Esophagus squamous epithelium (tissue), 5 donors: ENCODE results near the gene TCP11. TPM values are rescaled to one million over a fixed set of nuclear protein-coding genes. Genes with fewer than 3 reads are reported as not detected.

ENCODE experiments used
- DNase-seq: peaks from one replicate; lab custom pipeline; 2025; lab: John Stamatoyannopoulos, UW
- H3K27ac ChIP-seq, 4 donors: fragments of 200-600 bp; sonication (generic); one replicate each; pipeline ENCODE4 v1.5.1; 2016 to 2019; ENCODE audit warnings: mild to moderate bottlenecking in 1 of 4
- H3K27me3 ChIP-seq, 4 donors: fragments of 200-600 bp; sonication (generic); 1 replicate in 3 of 4; 2 replicates in 1 of 4; pipeline versions ENCODE4 v1.5.1 to v1.6.0; 2017 to 2021; ENCODE audit warnings: antibody characterized with exemption in 1 of 4
- H3K36me3 ChIP-seq, 3 donors: fragments of 200-600 bp; sonication (generic); one replicate each; pipeline ENCODE4 v1.5.1; 2016 to 2019
- H3K4me1 ChIP-seq, 3 donors: fragments of 200-600 bp; sonication (generic); one replicate each; pipeline ENCODE4 v1.5.1; 2017 to 2019
- H3K4me3 ChIP-seq, 4 donors: fragments of 200-600 bp; sonication (generic); 1 replicate in 3 of 4; 2 replicates in 1 of 4; pipeline ENCODE4 v1.5.1; 2016 to 2019; ENCODE audit warnings: mild to moderate bottlenecking in 2 of 4, moderate library complexity in 1 of 4
- H3K9me3 ChIP-seq, 3 donors: fragments of 200-600 bp; sonication (generic); one replicate each; pipeline ENCODE4 v1.5.1; 2016 to 2019
- CTCF ChIP-seq, 6 experiments: fragments of 450-650 bp in 4 of 6; fragments of 200-600 bp in 2 of 6; sonication (generic) in 2 of 6; IDR thresholded peaks; one replicate each; pipeline ENCODE4 v1.5.1; 2016 to 2019; ENCODE audit warnings: antibody characterized with exemption in 6 of 6, mild to moderate bottlenecking in 4 of 6, moderate library complexity in 4 of 6
- POLR2A ChIP-seq, 4 donors: fragments of 450-650 bp; IDR thresholded peaks; one replicate each; pipeline ENCODE4 v1.6.1; 2017; ENCODE audit warnings: antibody characterized with exemption in 4 of 4, mild to moderate bottlenecking in 4 of 4, moderate library complexity in 3 of 4
- WGBS, 2 donors: methylation state at CpG; one replicate each; pipeline ENCODE4 v1.1.5; 2018; 5-methylcytosine and 5-hydroxymethylcytosine counted together
- intact Hi-C: fragments of 100-400 bp; cut with DNase I; formaldehyde crosslinking; loops from one replicate; pipeline ENCODE4 v1.15.0; 2022
- total RNA-seq, 4 donors: library from RNA; depleted of rRNA; stranded (reverse); fragments of >200 nt; gene quantifications; one replicate each; pipeline ENCODE4 v1.1.0, GENCODE V29; 2016
- donor health status: DM: yes; HTN: yes; CAD: no.

The TCP11 gene
- total RNA-seq, 4 donors from 2014 or later: 0.64 TPM; not detected in 3

GRCh38 chr6:35158520-35158919 lies 17.4 kb upstream of the TCP11 start:
- TF ChIP-seq CTCF (IDR thresholded peaks at IDR 0.05) (no peak), POLR2A (IDR thresholded peaks at IDR 0.05) (no peak)

GRCh38 chr6:35154947-35155346 lies 13.8 kb upstream of the TCP11 start:
- no peaks in the 10 kb centered on the region for H3K4me1 ChIP-seq
- no peak overlapping the region for H3K27ac ChIP-seq
- H3K27me3 ChIP-seq: no peaks in the 10 kb centered on the region
- 93 to 96% methylated on average over 1 of the region's 1 CpG for WGBS, 2 donors
- no peaks in the 10 kb centered on the region for H3K36me3 ChIP-seq
- TF ChIP-seq POLR2A (IDR thresholded peaks at IDR 0.05) (no peak), CTCF (IDR thresholded peaks at IDR 0.05) (no peak)
- H3K4me3 ChIP-seq: no peak overlapping the region
- intact Hi-C loops: no loop called here
- DNase-seq: no peak
- H3K9me3 ChIP-seq: no peaks in the 10 kb centered on the region

More at GRCh38 chr6:35158520-35158919, 17.4 kb upstream of the TCP11 start:
- Histone ChIP-seq H3K4me3 (no peak overlapping the region), H3K9me3 (no peaks in the 10 kb centered on the region), H3K27me3 (no peaks in the 10 kb centered on the region), H3K27ac (no peak overlapping the region), H3K4me1 (peaks cover 4 to 27% (median 18%) of the 10 kb centered on the region in 3 donors), H3K36me3 (no peaks in the 10 kb centered on the region)
- intact Hi-C loops: no loop called here
- DNase-seq: no peak

GRCh38 chr6:35154262-35154661 lies 13.1 kb upstream of the TCP11 start:
- intact Hi-C loops: no loop called here
- Histone ChIP-seq H3K36me3 (no peaks in the 10 kb centered on the region), H3K27ac (no peak overlapping the region), H3K4me3 (no peak overlapping the region), H3K4me1 (no peaks in the 10 kb centered on the region), H3K27me3 (no peaks in the 10 kb centered on the region), H3K9me3 (no peaks in the 10 kb centered on the region)
- DNase-seq: no peak
- WGBS, 2 donors: 77 to 87% methylated on average over 2 of the region's 2 CpGs
- TF ChIP-seq CTCF (IDR thresholded peaks at IDR 0.05) (no peak), POLR2A (IDR thresholded peaks at IDR 0.05) (no peak)

GRCh38 chr6:35152067-35152707 lies 11.0 kb upstream of the TCP11 start:
- no peak overlapping the region for H3K27ac ChIP-seq
- intact Hi-C loops: no loop called here
- no peak overlapping the region for H3K4me3 ChIP-seq
- no peak for TF ChIP-seq POLR2A (IDR thresholded peaks at IDR 0.05)
- no peak for TF ChIP-seq CTCF (IDR thresholded peaks at IDR 0.05)
- no peaks in the 10 kb centered on the region for H3K9me3 ChIP-seq
- no peaks in the 10 kb centered on the region for H3K36me3 ChIP-seq
- 46 to 54% methylated on average over 4 of the region's 4 CpGs for WGBS, 2 donors
- H3K4me1 ChIP-seq: no peaks in the 10 kb centered on the region
- DNase-seq: no peak
- no peaks in the 10 kb centered on the region for H3K27me3 ChIP-seq

GRCh38 chr6:35151466-35151865 lies 10.3 kb upstream of the TCP11 start:
- DNase-seq: no peak
- H3K27ac ChIP-seq: no peak overlapping the region
- TF ChIP-seq CTCF (IDR thresholded peaks at IDR 0.05) (no peak), POLR2A (IDR thresholded peaks at IDR 0.05) (no peak)
- no peaks in the 10 kb centered on the region for H3K9me3 ChIP-seq
- no peak overlapping the region for H3K4me3 ChIP-seq
- intact Hi-C loops: no loop called here
- H3K4me1 ChIP-seq: no peaks in the 10 kb centered on the region
- WGBS, 2 donors: 78 to 93% methylated on average over 2 of the region's 2 CpGs
- H3K27me3 ChIP-seq: no peaks in the 10 kb centered on the region
- no peaks in the 10 kb centered on the region for H3K36me3 ChIP-seq
